ENCODE results near the gene CDC42EP3.

- TF ChIP-seq POLR2A (IDR thresholded peaks at IDR 0.05; ENCODE audit: low read depth, low read length) (no peak), POLR2AphosphoS5 (IDR thresholded peaks at IDR 0.05; ENCODE audit: low read depth, low read length) (no peak), TAF1 (IDR thresholded peaks at IDR 0.05; ENCODE audit: borderline replicate concordance, low read depth, low read length) (no peak)
Measured at GRCh38 chr2:37623406-37623805, 48.0 kb downstream of the CDC42EP3 start.

Data from GM12892 (cell line).